ENCODE data around the gene GNL1.
"Not testable (repeated sequence)": the region's sequence is repeated elsewhere in the genome, so short reads cannot be mapped to it uniquely, and the experiment has no call there.

The GNL1 gene

GRCh38 chr6:30526444-30526843, 29.8 kb downstream of the GNL1 start:
- not testable (repeated sequence) for DNase-seq

- not testable (repeated sequence) for DNase-seq
Observed at GRCh38 chr6:30521952-30522351, 34.3 kb downstream of the GNL1 start.

DNA sequence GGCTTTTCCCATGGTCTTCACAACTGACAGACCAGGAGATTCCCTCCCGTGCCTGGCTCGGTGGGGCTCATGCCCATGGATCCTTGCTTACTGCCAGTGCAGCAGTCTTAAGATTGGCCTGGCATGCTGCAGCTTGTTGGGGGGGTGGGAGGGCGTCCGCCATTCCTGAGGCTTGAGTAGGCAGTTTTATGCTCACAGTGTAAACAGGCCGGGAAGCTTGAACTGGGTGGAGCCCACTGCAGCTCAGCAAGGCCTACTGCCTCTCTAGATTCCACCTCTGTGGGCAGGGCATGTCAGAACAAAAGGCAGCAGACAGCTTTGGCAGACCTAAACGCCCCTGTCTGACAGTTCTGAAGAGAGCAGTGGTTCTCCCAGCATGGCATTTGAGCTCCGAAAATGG, 35.2 kb downstream of the GNL1 start:
- not testable (repeated sequence) for DNase-seq

- no peak for DNase-seq
Observed at GRCh38 chr6:30520522-30520921, 35.8 kb downstream of the GNL1 start.

GRCh38 chr6:30518505-30519145, 37.7 kb downstream of the GNL1 start:
- not testable (repeated sequence) for DNase-seq

DNA sequence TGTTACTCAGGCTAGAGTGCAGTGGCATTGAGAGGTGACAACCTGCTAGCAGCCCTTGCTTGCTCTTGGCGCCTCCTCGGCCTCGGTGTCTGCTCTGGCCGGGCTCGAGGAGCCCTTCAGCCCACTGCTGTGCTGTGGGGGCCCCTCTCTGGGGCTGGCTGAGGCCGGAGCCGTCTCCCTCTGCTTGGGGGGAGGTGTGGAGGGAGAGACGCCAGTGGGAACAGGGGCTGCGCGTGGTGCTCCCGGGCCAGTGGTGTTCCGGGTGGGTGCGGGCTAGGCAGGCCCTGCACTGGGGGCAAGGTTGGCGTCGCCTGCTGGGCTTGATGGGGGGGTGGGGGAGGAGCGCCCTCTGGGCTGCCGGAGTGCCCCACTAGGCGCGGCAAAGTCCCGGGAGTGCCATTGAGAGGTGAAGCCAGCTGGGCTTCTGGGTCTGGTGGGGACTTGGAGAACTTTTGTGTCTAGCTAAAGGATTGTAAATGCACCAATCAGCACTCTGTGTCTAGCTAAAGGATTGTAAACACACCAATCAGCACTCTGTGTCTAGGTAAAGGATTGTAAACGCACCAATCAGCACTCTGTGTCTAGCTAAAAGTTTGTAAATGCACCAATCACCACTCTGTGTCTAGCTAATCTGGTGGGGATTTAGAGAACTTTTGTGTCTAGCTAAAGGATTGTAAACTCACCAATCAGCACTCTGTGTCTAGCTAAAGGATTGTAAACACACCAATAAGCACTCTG, 38.4 kb downstream of the GNL1 start:
- not testable (repeated sequence) for DNase-seq

GRCh38 chr6:30516754-30517076, 39.6 kb downstream of the GNL1 start:
- not testable (repeated sequence) for DNase-seq

- DNase-seq = peak; percentile 87
Observed at GRCh38 chr6:30515944-30516753, 40.1 kb downstream of the GNL1 start.

DNA sequence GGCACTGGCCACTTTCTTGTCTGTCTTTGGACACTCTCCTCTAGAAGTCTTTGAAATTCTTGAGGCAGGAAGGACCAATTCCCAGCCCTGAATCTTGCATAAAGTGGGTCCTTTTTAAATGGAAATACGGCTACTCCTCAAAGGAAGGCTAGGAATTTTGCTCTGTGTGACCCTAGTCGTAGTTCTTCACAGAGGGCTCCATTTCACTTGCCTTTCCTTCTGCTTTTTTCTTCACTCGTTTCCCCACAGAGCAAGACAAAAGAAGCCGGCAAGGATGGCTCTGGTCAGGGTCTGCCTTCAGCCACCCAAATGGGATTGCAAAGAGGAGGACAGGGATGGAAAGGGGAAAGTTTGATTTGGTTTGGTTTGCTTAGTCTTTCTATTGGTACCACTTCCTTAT, 41.2 kb downstream of the GNL1 start:
- DNase-seq = no peak

DNA sequence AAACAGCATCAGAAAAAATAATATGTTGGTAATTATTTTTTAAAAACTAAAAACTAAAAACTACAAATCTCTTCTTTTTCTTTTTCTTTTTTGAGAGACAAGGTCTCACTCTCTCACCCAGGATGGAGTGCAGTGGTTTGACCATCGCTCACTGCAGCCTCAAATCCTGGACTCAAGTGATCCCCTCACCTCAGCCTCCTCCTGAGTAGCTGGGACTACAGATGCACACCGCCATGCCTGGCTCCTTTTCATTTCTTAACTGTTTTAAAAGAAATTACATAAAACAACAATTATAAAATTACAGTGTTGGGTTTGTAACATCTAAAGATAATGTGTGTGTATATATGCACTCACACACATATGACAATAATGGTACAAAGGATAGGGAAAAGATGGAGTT, 42.8 kb downstream of the GNL1 start:
- DNase-seq = no peak

GRCh38 chr6:30511169-30511546, 45.1 kb downstream of the GNL1 start:
- DNase-seq = no peak

DNA sequence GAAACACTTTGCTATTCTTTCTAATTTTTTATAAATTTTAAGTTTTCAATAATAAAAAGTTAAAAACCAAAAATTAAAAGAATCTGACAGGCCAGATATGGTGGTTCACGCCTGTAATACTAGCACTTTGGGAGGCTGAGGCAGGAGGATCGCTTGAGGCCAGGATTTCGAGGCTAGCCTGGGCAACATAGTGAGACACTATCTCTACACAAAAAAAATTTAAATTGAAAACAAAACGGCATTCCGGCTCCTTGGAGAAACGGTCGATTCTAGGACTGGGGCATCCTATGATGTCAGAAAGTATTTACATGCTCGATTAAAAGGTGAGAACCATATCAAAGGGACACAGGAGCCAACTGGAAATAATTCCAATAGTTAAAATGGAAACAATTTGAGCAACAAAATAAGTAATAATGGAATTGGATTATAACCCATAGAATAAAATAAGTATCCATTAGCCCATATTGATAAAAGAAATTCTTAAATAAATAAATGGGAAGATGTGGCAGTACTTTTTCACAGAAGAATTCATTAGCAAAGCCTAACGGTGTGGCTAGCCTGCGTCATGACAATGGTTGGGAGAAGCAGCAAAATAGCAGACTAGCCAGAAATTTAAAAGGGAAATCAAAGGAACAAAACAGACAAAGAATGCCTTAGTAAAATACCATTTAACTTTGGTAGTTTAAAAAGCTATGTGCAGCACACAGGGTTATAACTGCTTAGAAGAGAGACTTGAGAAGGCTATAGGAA, 45.7 kb downstream of the GNL1 start:
- no peak for DNase-seq

DNA sequence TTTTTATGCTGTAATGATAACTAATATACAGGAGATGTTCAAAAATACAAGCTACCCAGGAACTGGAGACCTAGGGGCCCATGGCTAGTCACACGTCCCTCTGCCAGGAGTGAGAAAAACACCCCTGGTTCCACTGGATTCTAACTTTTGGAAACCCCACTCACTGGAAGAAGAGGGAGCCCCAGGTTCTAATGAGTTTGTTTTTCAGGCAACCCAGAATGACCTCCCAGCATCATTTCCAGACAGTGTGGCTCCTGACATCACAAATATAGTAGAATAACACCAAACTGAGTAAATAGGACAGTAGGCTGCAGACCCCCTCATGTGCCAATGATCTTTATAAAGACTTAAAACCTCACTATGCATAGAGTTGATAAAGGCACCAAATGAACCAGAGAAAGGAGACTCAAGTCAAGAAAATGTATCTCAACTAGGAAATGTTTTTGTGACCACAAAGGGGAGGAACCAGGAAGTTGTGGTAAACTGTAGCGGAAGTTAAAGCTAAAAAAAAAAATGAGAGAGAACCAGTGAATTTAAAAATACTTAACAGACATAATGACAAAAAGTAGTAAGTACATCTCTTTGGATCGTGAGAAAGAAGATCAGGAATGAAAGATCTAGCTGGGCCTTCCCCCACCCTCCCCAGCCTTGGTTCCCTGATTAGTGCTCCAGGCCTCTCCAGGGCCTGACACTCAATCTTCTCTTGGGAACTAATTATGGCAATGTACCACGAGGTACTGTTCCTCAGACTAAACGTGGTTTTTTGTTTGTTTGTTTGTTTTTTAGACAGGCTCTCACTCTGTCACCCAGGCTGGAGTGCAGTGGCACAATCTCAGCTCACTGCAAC, 47.2 kb downstream of the GNL1 start:
- DNase-seq = peak; percentile 43

GRCh38 chr6:30507849-30508827, 48.2 kb downstream of the GNL1 start:
- DNase-seq = no peak

DNA sequence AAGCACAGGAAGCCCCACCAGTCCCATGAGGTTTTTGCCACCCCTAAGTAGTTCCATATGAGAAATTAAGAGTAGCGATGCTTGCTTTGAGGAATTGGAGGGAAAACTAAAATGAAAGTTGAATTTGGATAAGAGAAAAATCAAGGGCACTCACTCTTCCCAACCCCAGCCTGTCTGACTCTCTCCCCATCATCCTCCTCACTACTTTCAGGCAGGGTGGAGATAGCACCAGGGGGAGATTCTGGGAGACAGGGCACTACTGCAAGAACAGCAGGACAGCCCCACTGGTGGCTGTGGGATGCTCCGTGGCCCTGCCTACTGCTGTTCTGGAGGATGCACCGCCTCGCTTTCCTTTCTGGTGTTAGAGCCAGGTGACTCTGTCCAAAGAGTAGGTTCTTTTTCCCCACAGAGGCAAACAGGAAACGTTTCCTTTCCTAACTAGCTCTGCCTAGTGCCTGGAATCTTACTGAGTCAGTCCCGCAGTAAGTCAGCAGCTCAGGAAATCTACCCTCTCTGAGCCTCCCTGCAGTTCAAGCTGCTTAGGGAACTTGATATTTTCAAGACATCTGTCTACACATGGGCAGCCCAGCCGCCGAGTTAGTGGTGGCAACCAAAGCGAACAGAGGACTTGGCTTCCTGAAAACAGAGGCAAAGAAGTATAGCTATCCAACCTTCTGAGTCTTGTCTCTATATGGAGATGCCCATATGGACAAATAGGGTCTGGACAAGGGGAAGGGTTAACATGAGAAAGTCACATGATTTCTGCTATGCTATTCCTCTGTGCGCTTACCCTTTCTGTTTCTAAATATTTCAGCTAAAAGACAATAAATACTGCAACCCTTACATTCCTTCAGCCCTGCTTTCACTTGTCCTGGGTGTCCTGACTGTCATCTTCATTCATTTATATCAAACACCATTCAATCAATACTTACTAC, 55.6 kb downstream of the GNL1 start:
- peak; percentile 24 for DNase-seq

GRCh38 chr6:30498705-30499104, 57.6 kb downstream of the GNL1 start:
- not testable (repeated sequence) for DNase-seq

GRCh38 chr6:30497714-30498113, 58.6 kb downstream of the GNL1 start:
- DNase-seq = no peak

- not testable (repeated sequence) for DNase-seq
Observed at GRCh38 chr6:30497261-30497599, 59.1 kb downstream of the GNL1 start.

DNA sequence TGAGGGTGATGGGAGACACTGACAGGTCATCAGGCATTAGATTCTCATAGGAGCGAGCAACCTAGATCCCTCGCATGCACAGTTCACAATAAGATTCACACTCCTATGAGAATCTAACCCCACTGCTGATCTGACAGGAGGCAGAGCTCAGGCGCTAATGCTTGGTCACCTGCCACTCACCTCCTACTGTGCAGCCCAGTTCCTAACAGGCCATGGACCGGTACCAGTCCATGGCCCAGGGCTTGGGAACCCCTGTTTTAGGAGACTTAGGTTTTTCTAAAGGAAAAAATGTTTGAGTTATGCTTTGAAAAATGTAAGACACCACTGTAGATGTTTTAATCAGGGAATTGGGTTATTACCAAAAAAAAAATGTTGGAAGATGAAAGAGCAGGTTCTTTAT, 60.3 kb downstream of the GNL1 start:
- no peak for DNase-seq

GRCh38 chr6:30495060-30495459, 61.2 kb downstream of the GNL1 start:
- not testable (repeated sequence) for DNase-seq
